Neural progenitor cell (in vitro differentiated cells): ENCODE results near the gene CHD6. TPM values are rescaled to one million over a fixed set of nuclear protein-coding genes. Genes with fewer than 3 reads are reported as not detected.
A peak's percentile ranks its signal among the peaks of the same experiment; 100 is the strongest.

Experiments
- DNase-seq: peaks from one replicate; pipeline ENCODE4 v3.0.0-alpha.2; 2016; ENCODE audit warnings: low spot score
- H2AFZ ChIP-seq: fragments of 200-600 bp; sonication (generic); replicated peaks from 2 replicates; pipeline ENCODE4 v1.6.1; 2016; ENCODE audit warnings: antibody characterized with exemption
- H3F3A ChIP-seq: fragments of 200-600 bp; sonication (generic); 2 replicates; pipeline ENCODE4 v1.6.1; 2016; ENCODE audit warnings: antibody characterized with exemption, low read depth
- H3K27ac ChIP-seq: fragments of 200-600 bp; sonication (generic); 2 replicates; pipeline ENCODE4 v1.5.1; 2016; ENCODE audit warnings: mild to moderate bottlenecking
- H3K27me3 ChIP-seq: fragments of 200-600 bp; sonication (generic); 2 replicates; pipeline ENCODE4 v1.6.1; 2016; ENCODE audit warnings: mild to moderate bottlenecking, moderate library complexity
- H3K36me3 ChIP-seq: fragments of 200-600 bp; sonication (generic); 2 replicates; pipeline ENCODE4 v1.5.1; 2016
- H3K4me1 ChIP-seq: fragments of 200-600 bp; sonication (generic); 2 replicates; pipeline ENCODE4 v1.6.1; 2016; ENCODE audit warnings: mixed run types
- H3K4me2 ChIP-seq: fragments of 200-600 bp; sonication (generic); 2 replicates; pipeline ENCODE4 v1.6.1; 2016
- H3K4me3 ChIP-seq: fragments of 200-600 bp; sonication (generic); 2 replicates; pipeline ENCODE4 v1.5.1; 2016
- H3K79me2 ChIP-seq: fragments of 200-600 bp; sonication (generic); 2 replicates; pipeline ENCODE4 v1.6.1; 2016; ENCODE audit warnings: low read depth
- H3K9ac ChIP-seq: fragments of 200-600 bp; sonication (generic); 2 replicates; pipeline ENCODE4 v1.6.1; 2016
- H3K9me3 ChIP-seq: fragments of 200-600 bp; sonication (generic); 2 replicates; pipeline ENCODE4 v1.5.1; 2016; ENCODE audit warnings: low read depth
- H4K20me1 ChIP-seq: fragments of 200-600 bp; sonication (generic); 2 replicates; pipeline ENCODE4 v1.6.1; 2016; ENCODE audit warnings: low read depth
- H3K27ac Mint-ChIP-seq: 3 replicates; pipeline ENCODE4 v1.8.0; 2021; ENCODE audit warnings: mixed read lengths
- H3K27me3 Mint-ChIP-seq: 2 replicates; pipeline ENCODE4 v1.8.0; 2022; ENCODE audit warnings: low read depth, mild to moderate bottlenecking, inconsistent platforms, moderate library complexity, mixed read lengths; ENCODE audit not compliant: insufficient read depth
- H3K36me3 Mint-ChIP-seq: 3 replicates; pipeline ENCODE4 v1.8.0; 2021; ENCODE audit warnings: mixed read lengths
- H3K4me1 Mint-ChIP-seq: 3 replicates; pipeline ENCODE4 v1.8.0; 2021; ENCODE audit warnings: mixed read lengths
- H3K4me3 Mint-ChIP-seq: 3 replicates; pipeline ENCODE4 v1.8.0; 2021; ENCODE audit warnings: mild to moderate bottlenecking, moderate library complexity, mixed read lengths
- H3K9me3 Mint-ChIP-seq: 3 replicates; pipeline ENCODE4 v1.8.0; 2020; ENCODE audit warnings: mixed read lengths
- CTCF ChIP-seq: fragments of 200-600 bp; sonication (generic); IDR thresholded peaks from 2 replicates; pipeline ENCODE4 v1.5.1; 2017; ENCODE audit warnings: antibody characterized with exemption, mild to moderate bottlenecking
- EZH2 ChIP-seq: fragments of 200-600 bp; sonication (generic); IDR thresholded peaks from 2 replicates; pipeline ENCODE4 v1.6.1; 2017; ENCODE audit warnings: antibody characterized with exemption, mild to moderate bottlenecking, moderate library complexity
- EZH2phosphoT487 ChIP-seq: fragments of 200-600 bp; sonication (generic); IDR thresholded peaks from 2 replicates; pipeline ENCODE4 v1.6.1; 2017; ENCODE audit warnings: antibody characterized with exemption
- total RNA-seq: library from RNA; depleted of rRNA; stranded (reverse); fragments of >200 nt; gene quantifications from 2 replicates; pipeline ENCODE4 v1.2.3, GENCODE V29; 2015; ENCODE audit warnings: low replicate concordance

The CHD6 gene
- total RNA-seq, 1 donor from 2014 or later: 76.1 TPM

DNA sequence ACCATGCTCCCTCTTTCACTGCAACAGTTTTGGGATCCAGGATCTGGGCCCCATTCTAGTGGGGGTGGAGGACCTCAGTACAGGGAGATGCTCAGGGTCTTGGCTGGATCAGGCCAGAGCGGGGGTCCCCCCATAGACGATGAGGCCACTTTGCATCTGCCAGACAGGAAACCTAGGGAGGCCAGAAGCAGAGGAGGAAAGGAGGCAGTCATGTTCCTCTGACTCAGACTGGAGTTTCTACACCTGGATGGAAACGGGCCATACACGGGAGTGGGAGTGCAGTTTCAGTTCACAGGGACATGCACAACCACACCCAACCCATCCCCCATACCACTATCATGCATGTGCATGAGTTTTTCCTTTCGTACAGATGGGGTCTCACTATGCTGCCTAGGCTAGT is 248.0 kb downstream of the CHD6 start:
- H3K9ac ChIP-seq: no peak overlapping the region
- H3K79me2 ChIP-seq: no peaks in the 10 kb centered on the region
- peaks cover 28% of the 10 kb centered on the region for H3K4me1 Mint-ChIP-seq
- no peak overlapping the region for H3K27ac Mint-ChIP-seq
- H3K9me3 Mint-ChIP-seq: peaks cover 13% of the 10 kb centered on the region
- no peaks in the 10 kb centered on the region for H3K36me3 Mint-ChIP-seq
- H3K27me3 ChIP-seq: peaks cover 48% of the 10 kb centered on the region
- no peaks in the 10 kb centered on the region for H3K9me3 ChIP-seq
- peaks cover 5% of the 10 kb centered on the region for H4K20me1 ChIP-seq
- H3K27ac ChIP-seq: no peak overlapping the region
- no peak overlapping the region for H3K4me3 Mint-ChIP-seq
- peaks cover 15% of the 10 kb centered on the region for H3K4me1 ChIP-seq
- H3F3A ChIP-seq: peaks cover 12% of the 10 kb centered on the region
- DNase-seq: no peak
- H3K27me3 Mint-ChIP-seq: peaks cover 25% of the 10 kb centered on the region
- no peak overlapping the region for H3K4me2 ChIP-seq
- H3K4me3 ChIP-seq: no peak overlapping the region
- H2AFZ ChIP-seq: no peak overlapping the region
- TF ChIP-seq EZH2phosphoT487 (no peak), EZH2 (no peak), CTCF (no peak)
- no peaks in the 10 kb centered on the region for H3K36me3 ChIP-seq

GRCh38 chr20:41369673-41370072 is 248.5 kb downstream of the CHD6 start:
- no peaks in the 10 kb centered on the region for H3K36me3 ChIP-seq
- Mint-ChIP-seq H3K27ac (no peak overlapping the region), H3K9me3 (peaks cover 13% of the 10 kb centered on the region), H3K4me1 (peaks cover 27% of the 10 kb centered on the region), H3K27me3 (peaks cover 29% of the 10 kb centered on the region), H3K36me3 (no peaks in the 10 kb centered on the region), H3K4me3 (no peak overlapping the region)
- no peak for DNase-seq
- peaks cover 15% of the 10 kb centered on the region for H3K4me1 ChIP-seq
- H3F3A ChIP-seq: peaks cover 12% of the 10 kb centered on the region
- H3K4me2 ChIP-seq: no peak overlapping the region
- H3K27ac ChIP-seq: no peak overlapping the region
- no peak for TF ChIP-seq CTCF
- no peak for TF ChIP-seq EZH2
- no peak for TF ChIP-seq EZH2phosphoT487
- no peaks in the 10 kb centered on the region for H3K9me3 ChIP-seq
- H3K9ac ChIP-seq: no peak overlapping the region
- peaks cover 10% of the 10 kb centered on the region for H4K20me1 ChIP-seq
- H3K27me3 ChIP-seq: peaks cover 53% of the 10 kb centered on the region
- no peak overlapping the region for H3K4me3 ChIP-seq
- H2AFZ ChIP-seq: no peak overlapping the region
- H3K79me2 ChIP-seq: no peaks in the 10 kb centered on the region

DNA sequence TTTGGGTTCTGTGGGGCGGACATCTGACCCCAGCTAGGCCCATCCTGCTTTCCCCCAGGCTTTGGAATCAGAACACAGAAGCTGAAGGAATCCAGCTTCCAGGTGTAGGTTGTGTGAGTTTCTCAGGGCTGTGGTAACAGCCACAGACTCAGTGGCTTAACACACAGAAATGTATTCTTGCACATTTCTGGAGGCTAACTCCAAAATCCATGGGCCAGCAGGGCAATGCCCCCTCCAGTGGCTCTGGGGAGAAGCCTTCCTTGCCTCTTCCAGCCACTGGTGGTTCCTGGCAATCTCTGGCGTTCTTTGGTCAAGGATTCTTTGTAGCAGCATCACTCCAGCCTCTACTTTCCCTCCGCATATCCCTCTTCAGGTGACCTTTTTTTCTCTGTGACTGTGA is 250.2 kb downstream of the CHD6 start:
- no peak for DNase-seq

More for the DNA sequence above, 250.2 kb downstream of the CHD6 start:
- Mint-ChIP-seq H3K27me3 (peaks cover 21% of the 10 kb centered on the region), H3K4me1 (peaks cover 11% of the 10 kb centered on the region), H3K27ac (no peak overlapping the region), H3K4me3 (peak overlapping the region; percentile 90), H3K9me3 (peaks cover 10% of the 10 kb centered on the region), H3K36me3 (no peaks in the 10 kb centered on the region)
- Histone ChIP-seq H3F3A (peaks cover 12% of the 10 kb centered on the region), H3K27ac (no peak overlapping the region), H3K36me3 (no peaks in the 10 kb centered on the region), H3K9ac (no peak overlapping the region), H3K27me3 (peaks cover 63% of the 10 kb centered on the region), H3K4me3 (no peak overlapping the region), H3K4me1 (peaks cover 9% of the 10 kb centered on the region), H2AFZ (no peak overlapping the region), H3K4me2 (no peak overlapping the region), H4K20me1 (peaks cover 10% of the 10 kb centered on the region), H3K79me2 (no peaks in the 10 kb centered on the region), H3K9me3 (no peaks in the 10 kb centered on the region)
- TF ChIP-seq CTCF (no peak), EZH2 (no peak), EZH2phosphoT487 (no peak)
